GM19468 (cell line): ENCODE measurements around the gene KCNA10.

Source experiments
- ATAC-seq: cut with Tn5 transposase; IDR thresholded peaks from one replicate; pipeline ENCODE4 v1.9.1; 2021; ENCODE audit warnings: mild to moderate bottlenecking, moderate library complexity, moderate number of reproducible peaks; ENCODE audit not compliant: unreplicated experiment; ENCODE audit errors: extremely low read depth

Gene KCNA10

GRCh38 chr1:110502402-110503151, 16.4 kb downstream of the KCNA10 start:
- no peak for ATAC-seq

GRCh38 chr1:110501488-110502132, 17.4 kb downstream of the KCNA10 start:
- ATAC-seq = no peak

GRCh38 chr1:110498270-110498669, 20.7 kb downstream of the KCNA10 start:
- ATAC-seq = no peak

GRCh38 chr1:110495926-110496600, 22.9 kb downstream of the KCNA10 start:
- no peak for ATAC-seq

- no peak for ATAC-seq
Observed at GRCh38 chr1:110494522-110495406, 24.2 kb downstream of the KCNA10 start.

GRCh38 chr1:110494036-110494435, 24.9 kb downstream of the KCNA10 start:
- no peak for ATAC-seq

- ATAC-seq = no peak
Observed at GRCh38 chr1:110493059-110493699, 25.8 kb downstream of the KCNA10 start.

- no peak for ATAC-seq
Observed at GRCh38 chr1:110492573-110492972, 26.4 kb downstream of the KCNA10 start.

- no peak for ATAC-seq
Observed at GRCh38 chr1:110490791-110491451, 28.1 kb downstream of the KCNA10 start.

- ATAC-seq = no peak
Observed at GRCh38 chr1:110489973-110490542, 28.9 kb downstream of the KCNA10 start.

GRCh38 chr1:110489406-110489805, 29.6 kb downstream of the KCNA10 start:
- no peak for ATAC-seq

- no peak for ATAC-seq
Observed at GRCh38 chr1:110488867-110489266, 30.1 kb downstream of the KCNA10 start.

- ATAC-seq = no peak
Observed at GRCh38 chr1:110488161-110488560, 30.8 kb downstream of the KCNA10 start.

GRCh38 chr1:110487726-110488125, 31.2 kb downstream of the KCNA10 start:
- ATAC-seq = no peak

- no peak for ATAC-seq
Observed at GRCh38 chr1:110485725-110486124, 33.2 kb downstream of the KCNA10 start.

- ATAC-seq = no peak
Observed at GRCh38 chr1:110484801-110485200, 34.2 kb downstream of the KCNA10 start.

- ATAC-seq = no peak
Observed at GRCh38 chr1:110483308-110483685, 35.7 kb downstream of the KCNA10 start.

- ATAC-seq = no peak
Observed at GRCh38 chr1:110482662-110483307, 36.2 kb downstream of the KCNA10 start.
